Measurements from ENCODE around the gene SFXN4. TPM values are rescaled to one million over a fixed set of nuclear protein-coding genes. Genes with fewer than 3 reads are reported as not detected.

SFXN4 gene
- total and polyA plus RNA-seq, 2 experiments from 2014 or later, result 18.6 to 22.3 TPM

DNA sequence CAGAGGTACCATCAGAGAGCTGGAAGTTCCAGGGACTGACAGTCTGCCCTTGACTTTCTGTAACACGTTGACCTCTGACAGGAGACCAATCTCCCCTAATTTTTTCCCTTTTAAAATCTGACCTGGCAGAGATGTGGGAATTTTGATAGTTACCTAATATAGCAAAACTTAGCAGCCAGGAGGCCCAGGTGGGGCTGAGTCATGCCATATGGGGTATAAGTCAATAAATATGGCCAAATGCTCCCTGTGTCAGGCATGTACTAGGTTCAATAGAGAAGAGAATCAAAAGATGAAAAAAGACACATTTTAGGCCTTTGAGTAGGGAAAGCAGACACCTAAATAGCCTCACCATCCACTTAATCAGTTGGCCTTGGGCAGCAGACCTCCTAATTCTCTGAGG is 35.7 kb upstream of the SFXN4 start (continued):
- TF ChIP-seq, protein P1, sequence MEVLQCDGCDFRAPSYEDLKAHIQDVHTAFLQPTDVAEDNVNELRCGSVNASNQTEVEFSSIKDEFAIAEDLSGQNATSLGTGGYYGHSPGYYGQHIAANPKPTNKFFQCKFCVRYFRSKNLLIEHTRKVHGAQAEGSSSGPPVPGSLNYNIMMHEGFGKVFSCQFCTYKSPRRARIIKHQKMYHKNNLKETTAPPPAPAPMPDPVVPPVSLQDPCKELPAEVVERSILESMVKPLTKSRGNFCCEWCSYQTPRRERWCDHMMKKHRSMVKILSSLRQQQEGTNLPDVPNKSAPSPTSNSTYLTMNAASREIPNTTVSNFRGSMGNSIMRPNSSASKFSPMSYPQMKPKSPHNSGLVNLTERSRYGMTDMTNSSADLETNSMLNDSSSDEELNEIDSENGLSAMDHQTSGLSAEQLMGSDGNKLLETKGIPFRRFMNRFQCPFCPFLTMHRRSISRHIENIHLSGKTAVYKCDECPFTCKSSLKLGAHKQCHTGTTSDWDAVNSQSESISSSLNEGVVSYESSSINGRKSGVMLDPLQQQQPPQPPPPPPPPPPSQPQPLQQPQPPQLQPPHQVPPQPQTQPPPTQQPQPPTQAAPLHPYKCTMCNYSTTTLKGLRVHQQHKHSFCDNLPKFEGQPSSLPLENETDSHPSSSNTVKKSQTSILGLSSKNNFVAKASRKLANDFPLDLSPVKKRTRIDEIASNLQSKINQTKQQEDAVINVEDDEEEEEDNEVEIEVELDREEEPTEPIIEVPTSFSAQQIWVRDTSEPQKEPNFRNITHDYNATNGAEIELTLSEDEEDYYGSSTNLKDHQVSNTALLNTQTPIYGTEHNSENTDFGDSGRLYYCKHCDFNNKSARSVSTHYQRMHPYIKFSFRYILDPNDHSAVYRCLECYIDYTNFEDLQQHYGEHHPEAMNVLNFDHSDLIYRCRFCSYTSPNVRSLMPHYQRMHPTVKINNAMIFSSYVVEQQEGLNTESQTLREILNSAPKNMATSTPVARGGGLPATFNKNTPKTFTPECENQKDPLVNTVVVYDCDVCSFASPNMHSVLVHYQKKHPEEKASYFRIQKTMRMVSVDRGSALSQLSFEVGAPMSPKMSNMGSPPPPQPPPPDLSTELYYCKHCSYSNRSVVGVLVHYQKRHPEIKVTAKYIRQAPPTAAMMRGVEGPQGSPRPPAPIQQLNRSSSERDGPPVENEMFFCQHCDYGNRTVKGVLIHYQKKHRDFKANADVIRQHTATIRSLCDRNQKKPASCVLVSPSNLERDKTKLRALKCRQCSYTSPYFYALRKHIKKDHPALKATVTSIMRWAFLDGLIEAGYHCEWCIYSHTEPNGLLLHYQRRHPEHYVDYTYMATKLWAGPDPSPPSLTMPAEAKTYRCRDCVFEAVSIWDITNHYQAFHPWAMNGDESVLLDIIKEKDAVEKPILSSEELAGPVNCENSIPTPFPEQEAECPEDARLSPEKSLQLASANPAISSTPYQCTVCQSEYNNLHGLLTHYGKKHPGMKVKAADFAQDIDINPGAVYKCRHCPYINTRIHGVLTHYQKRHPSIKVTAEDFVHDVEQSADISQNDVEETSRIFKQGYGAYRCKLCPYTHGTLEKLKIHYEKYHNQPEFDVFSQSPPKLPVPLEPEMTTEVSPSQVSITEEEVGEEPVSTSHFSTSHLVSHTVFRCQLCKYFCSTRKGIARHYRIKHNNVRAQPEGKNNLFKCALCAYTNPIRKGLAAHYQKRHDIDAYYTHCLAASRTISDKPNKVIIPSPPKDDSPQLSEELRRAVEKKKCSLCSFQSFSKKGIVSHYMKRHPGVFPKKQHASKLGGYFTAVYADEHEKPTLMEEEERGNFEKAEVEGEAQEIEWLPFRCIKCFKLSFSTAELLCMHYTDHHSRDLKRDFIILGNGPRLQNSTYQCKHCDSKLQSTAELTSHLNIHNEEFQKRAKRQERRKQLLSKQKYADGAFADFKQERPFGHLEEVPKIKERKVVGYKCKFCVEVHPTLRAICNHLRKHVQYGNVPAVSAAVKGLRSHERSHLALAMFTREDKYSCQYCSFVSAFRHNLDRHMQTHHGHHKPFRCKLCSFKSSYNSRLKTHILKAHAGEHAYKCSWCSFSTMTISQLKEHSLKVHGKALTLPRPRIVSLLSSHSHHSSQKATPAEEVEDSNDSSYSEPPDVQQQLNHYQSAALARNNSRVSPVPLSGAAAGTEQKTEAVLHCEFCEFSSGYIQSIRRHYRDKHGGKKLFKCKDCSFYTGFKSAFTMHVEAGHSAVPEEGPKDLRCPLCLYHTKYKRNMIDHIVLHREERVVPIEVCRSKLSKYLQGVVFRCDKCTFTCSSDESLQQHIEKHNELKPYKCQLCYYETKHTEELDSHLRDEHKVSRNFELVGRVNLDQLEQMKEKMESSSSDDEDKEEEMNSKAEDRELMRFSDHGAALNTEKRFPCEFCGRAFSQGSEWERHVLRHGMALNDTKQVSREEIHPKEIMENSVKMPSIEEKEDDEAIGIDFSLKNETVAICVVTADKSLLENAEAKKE (CRISPR knock-in tag; IDR thresholded peaks at IDR 0.05), result no peak

DNA sequence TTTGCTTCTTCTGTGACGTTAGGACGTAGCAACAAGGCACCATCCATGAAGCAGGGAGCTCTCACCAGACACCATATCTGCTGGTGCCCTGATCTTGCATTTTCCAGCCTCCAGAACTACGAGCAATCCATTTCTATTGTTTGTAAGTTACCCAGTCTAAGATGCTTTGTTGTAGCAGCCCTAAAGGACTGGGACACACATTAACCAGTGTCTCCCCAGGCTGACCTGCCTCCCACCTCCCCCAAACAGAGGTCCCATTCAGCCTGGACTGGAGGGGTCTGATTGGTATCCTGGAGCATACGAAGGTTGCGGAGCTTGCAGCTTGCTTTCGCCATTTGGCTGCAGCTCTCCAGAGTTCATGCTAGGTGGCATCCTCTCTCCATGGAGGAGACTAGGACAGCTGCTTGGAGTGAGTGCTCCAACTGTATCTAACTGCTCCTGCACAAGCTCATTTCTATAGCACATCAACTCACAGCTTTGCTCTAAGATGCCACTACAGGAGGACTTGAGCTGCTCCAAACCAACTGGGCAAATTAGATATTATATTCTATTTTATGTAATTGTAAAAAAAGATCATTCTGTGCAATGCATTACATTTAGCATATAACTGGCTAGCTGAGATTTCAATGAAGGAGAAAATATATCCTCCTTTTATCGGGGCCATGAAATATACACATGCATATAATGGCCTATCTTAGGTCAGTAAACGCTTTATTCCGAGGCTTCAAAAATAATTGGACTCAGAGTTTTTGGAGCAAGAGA is 33.9 kb upstream of the SFXN4 start:
- Mint-ChIP-seq H3K27ac (no peak overlapping the region), H3K9me3 (no peaks in the 10 kb centered on the region), H3K36me3 (ENCODE audit: low read depth) (no peaks in the 10 kb centered on the region), H3K4me3 (no peak overlapping the region), H3K27me3 (ENCODE audit: insufficient read depth, low read depth, poor library complexity) (peaks cover 10% of the 10 kb centered on the region), H3K4me1 (peaks cover 8% of the 10 kb centered on the region; the same call in 2 of the 3 replicates)
- DNase-seq (ENCODE audit: low spot score) (peak; percentile 81), ATAC-seq (peak; percentile 97)
- H3K36me3 ChIP-seq (ENCODE audit: insufficient read depth), result no peaks in the 10 kb centered on the region
- H3K9me2 ChIP-seq (ENCODE audit: insufficient read depth), result no peaks in the 10 kb centered on the region
- H3K27ac ChIP-seq (ENCODE audit: low read depth), result no peak overlapping the region
- H3K4me3 ChIP-seq, result no peak overlapping the region
- no peaks in the 10 kb centered on the region for H3K79me2 ChIP-seq (replicated peaks; ENCODE audit: insufficient read depth)
- peaks cover 7% of the 10 kb centered on the region for H3K4me1 ChIP-seq (ENCODE audit: insufficient read depth)
- no peaks in the 10 kb centered on the region for H3K27me3 ChIP-seq (ENCODE audit: insufficient read depth)
- no peaks in the 10 kb centered on the region for H3F3A ChIP-seq (replicated peaks; ENCODE audit: low read depth)
- peak overlapping the region; percentile 94; the same call in 1 of the 2 replicates for H2AFZ ChIP-seq
- no peaks in the 10 kb centered on the region for H4K20me1 ChIP-seq (replicated peaks; ENCODE audit: insufficient read depth)
- TF ChIP-seq NANOG (IDR thresholded peaks at IDR 0.05; ENCODE audit: borderline replicate concordance), result no peak
- TF ChIP-seq, protein P2, sequence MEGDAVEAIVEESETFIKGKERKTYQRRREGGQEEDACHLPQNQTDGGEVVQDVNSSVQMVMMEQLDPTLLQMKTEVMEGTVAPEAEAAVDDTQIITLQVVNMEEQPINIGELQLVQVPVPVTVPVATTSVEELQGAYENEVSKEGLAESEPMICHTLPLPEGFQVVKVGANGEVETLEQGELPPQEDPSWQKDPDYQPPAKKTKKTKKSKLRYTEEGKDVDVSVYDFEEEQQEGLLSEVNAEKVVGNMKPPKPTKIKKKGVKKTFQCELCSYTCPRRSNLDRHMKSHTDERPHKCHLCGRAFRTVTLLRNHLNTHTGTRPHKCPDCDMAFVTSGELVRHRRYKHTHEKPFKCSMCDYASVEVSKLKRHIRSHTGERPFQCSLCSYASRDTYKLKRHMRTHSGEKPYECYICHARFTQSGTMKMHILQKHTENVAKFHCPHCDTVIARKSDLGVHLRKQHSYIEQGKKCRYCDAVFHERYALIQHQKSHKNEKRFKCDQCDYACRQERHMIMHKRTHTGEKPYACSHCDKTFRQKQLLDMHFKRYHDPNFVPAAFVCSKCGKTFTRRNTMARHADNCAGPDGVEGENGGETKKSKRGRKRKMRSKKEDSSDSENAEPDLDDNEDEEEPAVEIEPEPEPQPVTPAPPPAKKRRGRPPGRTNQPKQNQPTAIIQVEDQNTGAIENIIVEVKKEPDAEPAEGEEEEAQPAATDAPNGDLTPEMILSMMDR (conservative IDR thresholded peaks at IDR 0.05; ENCODE audit: low read depth in 2 of 2), result peak; percentile 60 to 90
- no peak overlapping the region for H3K4me2 ChIP-seq
